Measurements from ENCODE around the gene AUNIP.

Gene AUNIP

DNA sequence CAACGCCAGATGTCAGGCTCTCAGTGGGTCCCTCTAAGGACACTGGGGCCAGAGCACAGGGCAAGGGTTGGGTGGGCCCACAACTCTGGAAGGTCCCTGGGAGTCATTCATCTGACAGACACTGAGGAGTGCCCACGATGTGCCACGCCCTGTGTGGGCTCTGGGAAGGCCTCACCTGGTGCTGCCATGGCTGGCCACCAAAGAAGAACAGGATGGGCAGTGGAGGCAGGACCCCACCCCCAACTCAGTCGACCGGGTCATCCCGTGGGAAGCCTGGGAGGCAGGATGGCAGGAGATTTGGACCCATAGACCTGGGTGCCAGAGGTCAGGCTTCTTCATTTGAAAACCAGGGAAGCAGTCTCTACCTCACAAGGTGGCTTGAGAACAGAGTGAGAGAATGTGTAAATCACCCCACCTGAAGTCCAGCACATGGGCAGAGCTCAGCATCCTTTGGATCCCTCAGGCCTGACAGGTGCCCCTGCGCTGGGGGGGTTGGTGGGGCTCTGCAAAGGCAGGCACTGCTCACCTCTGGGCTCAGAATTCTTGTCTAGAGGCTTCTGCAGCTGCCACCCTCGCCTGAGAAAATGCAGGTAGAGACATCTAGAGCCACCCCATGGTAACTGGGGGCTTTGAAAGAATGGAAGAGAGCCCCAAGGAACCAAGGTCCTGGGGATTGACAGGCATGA, 60.4 kb downstream of the AUNIP start:
- DNase-seq = no peak
- H3K27ac ChIP-seq = no peak overlapping the region
- no peaks in the 10 kb centered on the region for H3K36me3 ChIP-seq
- no peaks in the 10 kb centered on the region for H3K27me3 ChIP-seq (ENCODE audit: insufficient read depth, low read depth, severe bottlenecking)
- no peaks in the 10 kb centered on the region for H3K9me3 ChIP-seq (ENCODE audit: severe bottlenecking)
- no peak for TF ChIP-seq CTCF (IDR thresholded peaks at IDR 0.05; ENCODE audit: low read depth, low read length)
- no peak overlapping the region for H3K4me3 ChIP-seq (ENCODE audit: low read depth, low read length)

DNA sequence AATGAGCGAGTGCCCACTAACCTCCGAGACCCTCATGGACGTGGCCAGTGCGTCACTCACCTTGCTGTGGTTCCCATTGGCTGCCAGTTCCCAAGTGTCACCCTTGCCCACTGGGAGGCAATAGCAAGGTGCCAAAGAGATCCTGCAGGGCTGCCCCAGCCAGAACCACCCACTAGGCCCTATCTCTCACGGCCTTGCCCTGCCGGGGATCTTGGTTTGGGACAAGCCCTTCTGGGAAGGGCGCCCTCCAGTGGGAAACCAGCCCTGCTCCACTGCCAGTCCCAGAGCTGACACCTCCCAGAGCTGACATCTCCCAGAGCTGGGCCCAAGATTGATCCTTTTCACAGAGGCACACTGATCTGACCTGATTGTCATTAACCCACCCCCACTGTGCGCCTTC, 61.3 kb downstream of the AUNIP start:
- Histone ChIP-seq H3K27me3 (ENCODE audit: insufficient read depth, low read depth, severe bottlenecking) (no peaks in the 10 kb centered on the region), H3K4me3 (ENCODE audit: low read depth, low read length) (no peak overlapping the region), H3K36me3 (no peaks in the 10 kb centered on the region), H3K9me3 (ENCODE audit: severe bottlenecking) (no peaks in the 10 kb centered on the region), H3K27ac (no peak overlapping the region)
- peak; percentile 70 for DNase-seq
- peak; percentile 83 for TF ChIP-seq CTCF (IDR thresholded peaks at IDR 0.05; ENCODE audit: low read depth, low read length)

- peak; percentile 87 for DNase-seq
- Histone ChIP-seq H3K36me3 (no peaks in the 10 kb centered on the region), H3K9me3 (ENCODE audit: severe bottlenecking) (no peaks in the 10 kb centered on the region), H3K27ac (peak overlapping the region; percentile 8; the same call in 1 of the 2 replicates), H3K4me3 (ENCODE audit: low read depth, low read length) (no peak overlapping the region), H3K27me3 (ENCODE audit: insufficient read depth, low read depth, severe bottlenecking) (no peaks in the 10 kb centered on the region)
- peak; percentile 79 for TF ChIP-seq CTCF (IDR thresholded peaks at IDR 0.05; ENCODE audit: low read depth, low read length)
Observed at GRCh38 chr1:25796811-25797458, 62.3 kb downstream of the AUNIP start.

- Histone ChIP-seq H3K36me3 (no peaks in the 10 kb centered on the region), H3K4me3 (ENCODE audit: low read depth, low read length) (no peak overlapping the region), H3K27ac (peak overlapping the region; percentile 8; the same call in 1 of the 2 replicates), H3K27me3 (ENCODE audit: insufficient read depth, low read depth, severe bottlenecking) (no peaks in the 10 kb centered on the region), H3K9me3 (ENCODE audit: severe bottlenecking) (no peaks in the 10 kb centered on the region)
- DNase-seq = no peak
- no peak for TF ChIP-seq CTCF (IDR thresholded peaks at IDR 0.05; ENCODE audit: low read depth, low read length)
Observed at GRCh38 chr1:25795946-25796810, 63.1 kb downstream of the AUNIP start.

GRCh38 chr1:25795211-25795610, 64.0 kb downstream of the AUNIP start:
- DNase-seq = no peak
- Histone ChIP-seq H3K9me3 (ENCODE audit: severe bottlenecking) (no peaks in the 10 kb centered on the region), H3K4me3 (ENCODE audit: low read depth, low read length) (no peak overlapping the region), H3K27me3 (ENCODE audit: insufficient read depth, low read depth, severe bottlenecking) (no peaks in the 10 kb centered on the region), H3K27ac (no peak overlapping the region), H3K36me3 (no peaks in the 10 kb centered on the region)
- TF ChIP-seq CTCF (IDR thresholded peaks at IDR 0.05; ENCODE audit: low read depth, low read length) = no peak
